GM12892 (cell line): Measurements from ENCODE around the gene BRINP3.

Experiments used
- POLR2A ChIP-seq: IDR thresholded peaks from 2 replicates; pipeline ENCODE4 v1.6.1; 2011; ENCODE audit warnings: low read depth, low read length, control low read depth
- POLR2AphosphoS5 ChIP-seq: IDR thresholded peaks from 2 replicates; pipeline ENCODE4 v1.6.1; 2011; ENCODE audit warnings: low read depth, low read length, control low read depth
- TAF1 ChIP-seq: IDR thresholded peaks from 2 replicates; pipeline ENCODE4 v1.6.1; 2011; ENCODE audit warnings: low read depth, mild to moderate bottlenecking, control low read depth, low read length, borderline replicate concordance

DNA sequence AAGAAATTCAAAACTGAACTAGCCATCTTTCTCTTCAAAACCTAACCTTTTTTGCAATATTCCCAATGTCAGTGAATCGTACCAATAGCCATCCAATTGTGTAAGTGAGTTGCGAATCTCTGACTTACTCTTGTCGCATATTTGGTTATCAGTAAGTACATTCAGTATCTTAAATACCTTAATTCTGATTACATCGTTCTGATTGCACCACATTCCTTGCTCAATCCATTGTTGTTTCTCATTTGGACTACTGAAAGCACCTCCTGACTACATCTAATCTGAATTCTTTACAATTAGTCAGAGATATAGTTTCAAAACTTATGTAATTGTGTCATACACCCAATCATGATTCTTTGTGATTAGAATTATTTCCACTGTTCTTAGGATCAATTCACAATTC lies 16.8 kb upstream of the BRINP3 start:
- TF ChIP-seq POLR2AphosphoS5 (no peak), POLR2A (no peak), TAF1 (no peak)
